B cell (primary cell): Measurements from ENCODE around the gene PTN.

Experiments
- CTCF ChIP-seq: fragments of 200-600 bp; IDR thresholded peaks from one replicate; pipeline ENCODE4 v1.8.0; 2022; ENCODE audit warnings: antibody characterized with exemption, mild to moderate bottlenecking
- EZH2 ChIP-seq: IDR thresholded peaks from 2 replicates; pipeline ENCODE4 v1.6.1; 2012; ENCODE audit warnings: borderline replicate concordance, low read depth, mild to moderate bottlenecking, moderate library complexity, low read length; ENCODE audit not compliant: insufficient read depth, poor library complexity, severe bottlenecking

DNA sequence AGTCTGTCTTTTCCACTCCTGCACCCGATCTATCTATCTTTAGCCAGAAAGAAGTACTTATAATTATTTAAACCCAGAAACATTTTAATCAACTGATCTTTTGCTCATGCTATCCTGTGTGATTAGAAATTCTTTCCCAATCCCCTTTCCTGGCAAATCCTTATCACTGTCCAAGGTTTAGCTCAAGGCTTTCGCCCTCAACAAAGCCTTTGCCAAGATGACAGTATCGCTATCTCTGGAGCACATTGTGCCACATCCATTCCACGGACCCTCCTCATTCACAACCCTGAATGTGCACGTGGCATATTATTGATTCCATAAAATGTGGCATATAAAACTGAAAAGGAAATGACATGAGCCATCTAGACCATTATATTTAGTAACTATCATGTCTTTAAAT lies 71.3 kb downstream of the PTN start:
- TF ChIP-seq CTCF (no peak), EZH2 (no peak)
